NCI-H82 treated with DMSO at 0.1 percent for 48 hours (cell line): ENCODE data around the gene TPD52L1.
"Not testable (repeated sequence)": the region's sequence is repeated elsewhere in the genome, so short reads cannot be mapped to it uniquely, and the experiment has no call there.

Experiments
- DNase-seq: peaks from one replicate; lab custom pipeline; 2025; ENCODE audit not compliant: unreplicated experiment; lab: John Stamatoyannopoulos, UW

TPD52L1 gene, protein sequence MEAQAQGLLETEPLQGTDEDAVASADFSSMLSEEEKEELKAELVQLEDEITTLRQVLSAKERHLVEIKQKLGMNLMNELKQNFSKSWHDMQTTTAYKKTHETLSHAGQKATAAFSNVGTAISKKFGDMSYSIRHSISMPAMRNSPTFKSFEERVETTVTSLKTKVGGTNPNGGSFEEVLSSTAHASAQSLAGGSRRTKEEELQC

DNA sequence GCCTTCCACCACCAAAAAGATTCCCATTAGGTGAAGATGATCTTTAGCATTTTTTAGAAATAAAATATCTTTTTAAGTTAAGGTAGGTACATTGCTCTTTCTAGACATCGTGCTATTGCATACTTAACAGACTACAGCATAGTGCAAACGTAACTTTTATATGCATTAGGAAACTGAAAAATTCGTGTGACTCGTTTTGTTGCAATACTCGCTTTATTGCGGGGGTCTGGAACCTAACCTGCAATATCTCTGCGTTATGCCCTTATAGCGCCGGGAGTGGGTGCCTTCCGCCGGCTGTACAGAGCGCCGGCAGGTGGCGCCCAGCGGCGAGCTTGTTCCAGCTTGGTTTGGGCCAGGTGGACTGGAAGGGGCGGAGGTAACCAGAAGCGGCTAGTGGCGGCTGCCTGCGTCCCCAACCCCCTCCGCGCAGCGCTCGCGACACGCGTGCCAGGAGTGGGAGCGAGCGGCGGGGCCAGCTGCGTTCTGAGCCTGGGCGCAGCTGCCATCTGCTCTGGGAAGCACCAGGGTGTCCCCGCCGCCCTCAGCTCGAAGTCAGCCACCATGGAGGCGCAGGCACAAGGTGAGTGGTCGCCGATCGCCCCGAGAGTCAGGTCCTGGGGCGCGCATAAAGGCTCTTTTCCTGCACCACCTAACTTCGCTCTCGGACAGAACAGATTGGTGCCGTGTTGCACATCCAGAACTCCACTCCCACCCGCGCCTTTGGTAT is at the start of gene TPD52L1:
Gene TPD52L1, plus strand, starts transcription at position 383 of the 727 bp plus-strand sequence. Its CDS starts 179 bp downstream, at position 562.
- DNase-seq: peak; percentile 78

- peak; percentile 39 for DNase-seq
Observed at GRCh38 chr6:125104425-125104824, 49.1 kb upstream of the TPD52L1 start.

GRCh38 chr6:125107048-125107447 is 46.5 kb upstream of the TPD52L1 start:
- DNase-seq: no peak

DNA sequence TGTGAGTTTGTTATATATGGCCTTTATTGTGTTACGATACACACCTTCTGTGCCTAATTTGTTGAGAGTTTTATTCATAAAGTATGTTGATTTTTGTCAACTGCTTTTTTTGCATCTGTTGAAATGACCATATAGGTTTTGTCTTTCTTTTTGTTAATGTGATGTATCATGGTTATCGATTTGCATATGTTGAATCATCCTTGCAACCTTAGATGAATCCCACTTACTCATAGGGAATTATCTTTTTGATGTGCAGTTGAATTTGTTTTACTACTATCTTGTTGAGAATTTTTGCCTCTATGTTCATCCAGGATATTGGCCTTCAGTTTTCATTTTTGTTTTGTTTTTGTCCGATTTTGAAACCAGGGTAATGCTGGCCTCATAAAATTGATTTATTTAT is 45.7 kb upstream of the TPD52L1 start:
- no peak for DNase-seq

DNA sequence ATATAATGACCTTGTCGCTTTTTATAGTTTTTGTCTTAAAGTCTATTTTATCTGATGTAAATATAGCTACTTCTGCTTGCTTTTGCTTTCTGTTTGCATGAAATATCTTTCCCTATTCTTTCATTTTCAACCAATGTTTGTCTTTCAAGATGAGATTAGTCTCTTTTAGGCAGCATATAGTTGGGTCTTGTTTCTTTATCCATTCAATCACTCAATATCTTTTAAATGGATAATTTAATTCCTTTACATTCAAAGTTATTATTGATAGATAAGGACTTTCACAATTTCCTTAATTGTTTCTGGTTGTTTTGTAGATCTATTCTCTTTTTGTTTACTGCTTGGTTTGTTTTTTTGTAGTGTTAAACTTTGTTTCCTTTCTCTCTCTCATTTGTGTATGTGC is 43.5 kb upstream of the TPD52L1 start:
- DNase-seq: no peak

- no peak for DNase-seq
Observed at GRCh38 chr6:125111219-125111983, 42.2 kb upstream of the TPD52L1 start.

DNA sequence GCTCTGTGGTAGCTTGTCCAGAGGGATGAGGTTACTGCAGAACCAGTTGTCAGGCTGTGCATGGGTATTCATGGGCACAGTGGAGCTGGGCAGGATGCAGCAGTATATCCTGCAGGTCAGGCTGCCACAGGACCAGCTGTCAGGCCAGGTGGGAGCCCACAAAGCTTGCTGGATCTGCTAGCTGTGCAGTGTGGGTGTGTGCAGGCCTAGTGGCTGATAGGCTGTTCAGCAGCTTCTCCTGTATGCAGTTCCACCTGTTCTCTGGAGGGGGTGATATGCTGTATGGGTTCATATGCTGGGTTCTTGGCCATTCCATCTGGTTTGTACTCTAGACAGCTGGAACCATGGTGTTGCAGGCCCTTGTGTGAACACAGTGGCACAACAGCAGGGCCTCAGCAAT is 40.6 kb upstream of the TPD52L1 start:
- no peak for DNase-seq

DNA sequence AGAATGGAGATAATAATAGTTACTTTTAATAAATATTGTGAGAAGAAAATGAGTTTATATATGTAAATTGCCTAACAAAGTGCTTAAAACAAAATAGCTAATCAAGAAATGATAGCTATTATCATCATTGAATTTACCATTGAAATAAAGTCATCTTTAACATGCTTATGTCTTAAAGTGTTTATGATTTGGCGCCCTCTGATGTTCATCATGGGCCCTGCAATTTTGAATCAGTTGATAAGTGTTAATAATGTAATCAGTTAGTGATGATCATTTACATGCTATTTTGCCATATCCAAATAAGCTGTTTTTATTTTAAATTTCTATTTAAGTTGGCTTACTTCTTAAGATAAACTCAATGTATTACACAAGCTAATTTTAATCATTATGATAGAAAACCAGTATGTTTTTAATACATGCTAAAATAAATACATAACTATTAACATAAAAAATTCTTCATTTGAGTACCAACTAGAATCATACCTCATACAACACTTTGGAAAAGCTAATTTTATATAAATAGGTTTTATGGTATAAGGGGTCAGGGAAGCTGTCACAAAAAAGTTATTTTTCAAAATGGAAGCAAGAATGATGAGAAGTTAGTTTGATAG is 39.2 kb upstream of the TPD52L1 start:
- peak; percentile 29 for DNase-seq

- DNase-seq: no peak
Observed at GRCh38 chr6:125116170-125116569, 37.4 kb upstream of the TPD52L1 start.

DNA sequence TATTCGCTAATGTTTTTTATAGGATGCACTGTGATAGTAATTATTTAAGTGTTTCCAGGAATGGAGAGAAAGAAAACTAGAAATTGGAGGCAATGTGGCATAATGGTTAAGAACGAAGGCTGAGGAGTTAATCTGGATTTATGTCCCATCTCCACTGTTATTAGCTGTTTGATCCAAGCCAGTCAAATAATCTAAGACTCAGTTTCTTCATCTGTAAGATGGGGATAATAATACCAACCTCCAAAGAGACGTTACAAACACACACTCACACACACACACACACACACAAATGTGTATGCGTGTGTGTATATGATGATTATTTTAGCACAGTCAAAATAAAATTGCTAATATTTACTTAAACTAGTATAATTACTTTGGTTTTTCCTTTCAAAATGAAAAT is 36.9 kb upstream of the TPD52L1 start:
- no peak for DNase-seq

- DNase-seq: no peak
Observed at GRCh38 chr6:125117818-125118217, 35.8 kb upstream of the TPD52L1 start.

DNA sequence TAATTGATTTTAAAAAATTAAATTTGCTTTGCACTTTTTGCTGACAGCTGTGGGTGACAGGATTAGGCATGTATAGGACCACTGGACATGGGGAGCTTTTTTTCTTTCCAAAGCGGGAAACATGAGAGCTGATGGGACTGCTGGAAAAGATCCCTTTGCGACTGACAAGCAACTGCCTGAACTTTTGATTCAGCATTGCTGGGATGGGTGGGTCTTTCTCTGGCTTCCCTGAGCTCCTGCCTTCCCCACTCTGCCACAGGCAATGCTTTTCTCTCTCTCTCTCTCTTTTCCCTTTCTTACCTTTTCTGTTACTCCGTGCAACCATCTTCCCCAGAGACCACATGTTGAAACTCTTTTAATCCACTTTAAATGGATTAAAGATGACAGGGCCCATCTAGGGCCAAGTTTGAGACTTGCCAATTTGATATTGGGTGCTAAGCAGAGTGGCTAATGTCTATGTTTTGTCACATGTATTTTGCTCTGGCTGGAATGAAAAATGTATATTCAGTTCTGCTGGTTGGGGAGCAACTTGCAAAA is 33.5 kb upstream of the TPD52L1 start:
- peak; percentile 90 for DNase-seq

DNA sequence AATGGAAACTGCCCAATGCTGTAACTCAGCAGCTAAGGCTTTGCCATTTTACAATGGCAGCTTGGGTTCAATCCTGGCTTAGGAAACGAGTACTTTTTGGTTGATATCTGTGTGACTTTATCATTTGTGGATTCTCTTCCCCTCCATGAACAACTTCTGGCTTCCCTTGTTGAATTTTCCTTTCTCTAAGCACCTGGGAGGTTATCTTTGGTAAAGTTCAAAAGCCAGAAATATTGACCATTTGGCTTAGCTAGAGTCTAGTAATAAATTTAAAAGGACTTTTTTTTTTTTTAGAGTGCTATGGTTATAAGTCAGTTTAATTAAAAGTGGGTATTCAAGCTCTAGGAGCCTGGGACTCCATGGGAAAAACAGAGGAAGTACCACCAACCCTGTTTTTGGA is 31.7 kb upstream of the TPD52L1 start:
- DNase-seq: no peak

- peak; percentile 68 for DNase-seq
Observed at GRCh38 chr6:125123051-125123450, 30.5 kb upstream of the TPD52L1 start.

- DNase-seq: peak; percentile 68
Observed at GRCh38 chr6:125123468-125124048, 30.0 kb upstream of the TPD52L1 start.

GRCh38 chr6:125124049-125124669 is 29.4 kb upstream of the TPD52L1 start:
- peak; percentile 36 for DNase-seq

GRCh38 chr6:125125856-125126255 is 27.7 kb upstream of the TPD52L1 start:
- not testable (repeated sequence) for DNase-seq

DNA sequence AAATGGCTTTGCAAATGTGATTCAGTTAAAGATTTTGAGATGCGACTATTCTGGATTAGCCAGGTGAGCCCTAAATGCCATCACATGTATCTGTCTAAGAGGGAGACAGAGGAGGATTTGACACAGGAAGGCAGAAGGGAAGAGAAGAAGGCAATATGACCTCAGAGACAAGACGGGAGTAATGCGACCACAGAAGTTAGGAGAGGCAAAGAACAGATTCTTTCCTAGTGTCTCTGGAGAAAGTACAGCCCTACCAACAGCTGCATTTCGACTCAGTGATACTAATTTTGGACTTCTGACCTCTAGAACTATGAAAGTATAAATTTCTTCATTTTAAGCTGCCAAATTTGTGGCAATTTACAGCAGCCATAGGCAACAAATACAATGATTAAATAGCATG is 24.2 kb upstream of the TPD52L1 start:
- no peak for DNase-seq

GRCh38 chr6:125132058-125132457 is 21.5 kb upstream of the TPD52L1 start:
- no peak for DNase-seq

- DNase-seq: no peak
Observed at GRCh38 chr6:125136378-125136777, 17.2 kb upstream of the TPD52L1 start.
